CD14-positive monocyte (primary cell): Measurements from ENCODE around the gene MYL4. TPM values are rescaled to one million over a fixed set of nuclear protein-coding genes. Genes with fewer than 3 reads are reported as not detected.
"Not testable (repeated sequence)": the region's sequence is repeated elsewhere in the genome, so short reads cannot be mapped to it uniquely, and the experiment has no call there.

Source experiments
- DNase-seq, 3 donors: peaks; one replicate each; pipeline ENCODE4 v3.0.0-alpha.2; 2011 to 2022
- H2AFZ ChIP-seq: 2 replicates; pipeline ENCODE4 v1.6.0; 2012; ENCODE audit warnings: mild to moderate bottlenecking, low read depth, low read length, inconsistent platforms; ENCODE audit not compliant: insufficient read depth, poor library complexity, severe bottlenecking
- H3K27ac ChIP-seq, 2 donors: 1 replicate in 1 of 2; 2 replicates in 1 of 2; pipeline ENCODE4 v1.5.1; 2012 to 2013; ENCODE audit warnings: low read length in 2 of 2, control low read depth in 1 of 2, inconsistent platforms in 1 of 2, low read depth in 1 of 2, mild to moderate bottlenecking in 1 of 2
- H3K27me3 ChIP-seq, 2 donors: one replicate each; pipeline versions ENCODE4 v1.6.0 to v1.6.1; 2011 to 2013; ENCODE audit warnings: low read length in 2 of 2; ENCODE audit not compliant: control insufficient read depth in 2 of 2, insufficient read depth in 2 of 2
- H3K36me3 ChIP-seq, 2 donors: replicated peaks in 1 of 2; 1 replicate in 1 of 2; 2 replicates in 1 of 2; pipeline versions ENCODE4 v1.5.1 to v1.6.1; 2012 to 2013; ENCODE audit warnings: low read length in 2 of 2, control low read depth in 1 of 2, inconsistent platforms in 1 of 2, mild to moderate bottlenecking in 1 of 2; ENCODE audit not compliant: insufficient read depth in 2 of 2, control insufficient read depth in 1 of 2
- H3K4me1 ChIP-seq, 2 donors: 1 replicate in 1 of 2; 2 replicates in 1 of 2; pipeline versions ENCODE4 v1.5.1 to v1.6.1; 2012 to 2013; ENCODE audit warnings: low read length in 2 of 2, control low read depth in 1 of 2, inconsistent platforms in 1 of 2, mild to moderate bottlenecking in 1 of 2, moderate library complexity in 1 of 2; ENCODE audit not compliant: insufficient read depth in 2 of 2, control insufficient read depth in 1 of 2
- H3K4me2 ChIP-seq: replicated peaks from 2 replicates; pipeline ENCODE3; 2012; ENCODE audit warnings: low read length, moderate library complexity, mild to moderate bottlenecking; ENCODE audit not compliant: poor library complexity, severe bottlenecking; ENCODE audit errors: extremely low read depth
- H3K4me3 ChIP-seq, 3 experiments: fragments of 200-600 bp in 1 of 3; sonication (generic) in 1 of 3; replicated peaks in 1 of 3; 1 replicate in 2 of 3; 2 replicates in 1 of 3; pipeline ENCODE4 v1.5.1; 2011 to 2013; ENCODE audit warnings: low read length in 3 of 3, mild to moderate bottlenecking in 3 of 3, control low read depth in 2 of 3, low read depth in 2 of 3, inconsistent platforms in 1 of 3, moderate library complexity in 1 of 3
- H3K79me2 ChIP-seq: 2 replicates; pipeline ENCODE4 v1.6.0; 2012; ENCODE audit warnings: mild to moderate bottlenecking, control low read depth, inconsistent platforms, low read length, moderate library complexity; ENCODE audit not compliant: insufficient read depth
- H3K9ac ChIP-seq: 2 replicates; pipeline ENCODE4 v1.6.0; 2017; ENCODE audit warnings: low read length, mild to moderate bottlenecking; ENCODE audit not compliant: insufficient read depth, poor library complexity, severe bottlenecking
- H3K9me3 ChIP-seq, 2 donors: replicated peaks in 1 of 2; 1 replicate in 1 of 2; 2 replicates in 1 of 2; pipeline versions ENCODE4 v1.5.1 to v1.6.1; 2012 to 2013; ENCODE audit warnings: low read length in 2 of 2, control low read depth in 1 of 2; ENCODE audit not compliant: control insufficient read depth in 1 of 2, insufficient read depth in 1 of 2
- H4K20me1 ChIP-seq: 2 replicates; pipeline ENCODE4 v1.6.0; 2012; ENCODE audit warnings: mild to moderate bottlenecking, low read length, control low read depth, moderate library complexity; ENCODE audit not compliant: insufficient read depth
- H3K27ac Mint-ChIP-seq, 7 donors: one replicate each; pipeline ENCODE4 v1.8.0; 2020; ENCODE audit warnings: mild to moderate bottlenecking in 7 of 7, mixed read lengths in 7 of 7, moderate library complexity in 6 of 7, inconsistent platforms in 2 of 7
- H3K27me3 Mint-ChIP-seq, 3 donors: one replicate each; pipeline ENCODE4 v1.8.0; 2021 to 2022; ENCODE audit warnings: low read depth in 3 of 3, mild to moderate bottlenecking in 3 of 3, mixed read lengths in 3 of 3, moderate library complexity in 3 of 3, inconsistent platforms in 1 of 3
- H3K36me3 Mint-ChIP-seq, 2 donors: one replicate each; pipeline ENCODE4 v1.8.0; 2020; ENCODE audit warnings: mixed read lengths in 2 of 2, inconsistent platforms in 1 of 2, mild to moderate bottlenecking in 1 of 2
- H3K4me1 Mint-ChIP-seq: one replicate; pipeline ENCODE4 v1.8.0; 2020; ENCODE audit warnings: mild to moderate bottlenecking, mixed read lengths
- H3K4me3 Mint-ChIP-seq, 2 donors: one replicate each; pipeline ENCODE4 v1.8.0; 2020; ENCODE audit warnings: mild to moderate bottlenecking in 2 of 2, mixed read lengths in 2 of 2, moderate library complexity in 1 of 2
- H3K9me3 Mint-ChIP-seq, 7 donors: one replicate each; pipeline ENCODE4 v1.8.0; 2020 to 2022; ENCODE audit warnings: mixed read lengths in 7 of 7, mild to moderate bottlenecking in 6 of 7, moderate library complexity in 6 of 7, inconsistent platforms in 2 of 7
- WGBS: methylation state at CpG from one replicate; pipeline ENCODE4 v1.1.5; 2013; ENCODE audit warnings: missing lambda C conversion rate; ENCODE audit not compliant: insufficient coverage; 5-methylcytosine and 5-hydroxymethylcytosine counted together
- intact Hi-C, 2 donors: fragments of 100-400 bp; cut with micrococcal nuclease; formaldehyde crosslinking; loops; one replicate each; pipeline versions ENCODE4 v1.15.0 to v1.15.1; 2023
- polyA plus RNA-seq, 3 donors: library from polyadenylated mRNA; depleted of rRNA in 1 of 3; unstranded in 2 of 3; stranded (reverse) in 1 of 3; fragments of 300-500 nt in 2 of 3; fragments of >200 nt in 1 of 3; fragmentation: Illumina TruSeq in 2 of 3; gene quantifications; 1 replicate in 2 of 3; 2 replicates in 1 of 3; pipeline ENCODE4 v1.2.3, GENCODE V29; 2012 to 2021
- TF ChIP-seq, protein P1 (sequence below): fragments of 200-600 bp; IDR thresholded peaks from one replicate; pipeline ENCODE4 v1.8.0; 2022; ENCODE audit warnings: antibody characterized with exemption, mild to moderate bottlenecking

MYL4 gene
- polyA plus RNA-seq, 3 donors = 0.43 TPM; not detected in 2

DNA sequence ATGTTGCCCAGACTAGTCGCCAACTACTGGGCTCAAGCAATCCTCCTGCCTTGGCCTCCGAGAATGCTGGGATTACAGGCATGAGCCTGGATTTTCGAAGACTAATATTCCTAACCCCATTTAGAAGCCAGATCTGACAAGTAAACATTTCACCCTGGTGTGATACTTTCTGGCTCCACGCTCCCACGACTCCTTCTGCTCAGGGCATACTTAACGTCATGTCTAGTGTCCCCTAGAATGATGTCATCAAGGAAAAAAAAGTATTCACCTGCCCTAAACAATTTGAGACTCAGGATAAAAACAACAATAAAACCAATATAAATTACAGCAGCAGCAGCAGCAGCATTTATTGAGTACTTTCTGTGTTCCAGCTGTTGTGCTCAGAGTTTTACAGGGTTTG lies 57.6 kb downstream of the MYL4 start:
- peaks cover 0 to 3% (median 3%) of the 10 kb centered on the region in 3 donors for H3K27me3 Mint-ChIP-seq
- WGBS = 90% methylated on average over 6 of the region's 6 CpGs

DNA sequence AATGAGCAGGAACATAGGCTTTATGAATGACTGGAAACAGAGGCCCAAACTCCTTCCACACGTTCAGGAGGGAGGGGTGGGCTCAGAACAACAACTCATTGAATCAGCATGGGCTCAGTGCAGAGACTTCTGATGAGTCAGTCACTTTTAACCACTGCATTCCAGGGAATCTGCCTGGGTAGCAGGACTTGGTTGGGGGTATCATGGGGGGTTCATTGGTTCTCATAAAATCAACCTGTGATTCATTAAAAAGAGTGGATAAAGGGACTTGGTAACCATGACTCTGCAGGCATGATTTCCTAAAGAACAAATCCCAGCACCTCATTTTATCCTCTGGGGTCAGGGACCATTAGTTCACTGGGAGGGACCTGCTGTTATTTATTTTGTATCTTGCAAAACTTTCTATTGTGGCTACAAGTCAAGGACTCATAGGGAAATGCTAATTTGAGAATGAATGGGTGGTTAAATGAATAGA lies 58.2 kb downstream of the MYL4 start:
- Mint-ChIP-seq H3K36me3 (peaks cover 0 to 3% of the 10 kb centered on the region in 2 donors), H3K9me3 (peaks cover 10 to 19% (median 15%) of the 10 kb centered on the region in 7 donors), H3K4me3 (no peak overlapping the region), H3K27me3 (peaks cover 0 to 3% (median 3%) of the 10 kb centered on the region in 3 donors), H3K27ac (peak overlapping the region in 1 of 7 donors; percentile 31), H3K4me1 (peaks cover 12% of the 10 kb centered on the region)
- peaks cover 12 to 20% of the 10 kb centered on the region in 2 donors for H3K9me3 ChIP-seq
- H3K27me3 ChIP-seq = no peaks in the 10 kb centered on the region
- DNase-seq = no peak
- no peaks in the 10 kb centered on the region for H3K79me2 ChIP-seq
- no peak overlapping the region for H2AFZ ChIP-seq
- H3K4me3 ChIP-seq = no peak overlapping the region
- H3K4me1 ChIP-seq = no peaks in the 10 kb centered on the region
- TF ChIP-seq, protein P1, sequence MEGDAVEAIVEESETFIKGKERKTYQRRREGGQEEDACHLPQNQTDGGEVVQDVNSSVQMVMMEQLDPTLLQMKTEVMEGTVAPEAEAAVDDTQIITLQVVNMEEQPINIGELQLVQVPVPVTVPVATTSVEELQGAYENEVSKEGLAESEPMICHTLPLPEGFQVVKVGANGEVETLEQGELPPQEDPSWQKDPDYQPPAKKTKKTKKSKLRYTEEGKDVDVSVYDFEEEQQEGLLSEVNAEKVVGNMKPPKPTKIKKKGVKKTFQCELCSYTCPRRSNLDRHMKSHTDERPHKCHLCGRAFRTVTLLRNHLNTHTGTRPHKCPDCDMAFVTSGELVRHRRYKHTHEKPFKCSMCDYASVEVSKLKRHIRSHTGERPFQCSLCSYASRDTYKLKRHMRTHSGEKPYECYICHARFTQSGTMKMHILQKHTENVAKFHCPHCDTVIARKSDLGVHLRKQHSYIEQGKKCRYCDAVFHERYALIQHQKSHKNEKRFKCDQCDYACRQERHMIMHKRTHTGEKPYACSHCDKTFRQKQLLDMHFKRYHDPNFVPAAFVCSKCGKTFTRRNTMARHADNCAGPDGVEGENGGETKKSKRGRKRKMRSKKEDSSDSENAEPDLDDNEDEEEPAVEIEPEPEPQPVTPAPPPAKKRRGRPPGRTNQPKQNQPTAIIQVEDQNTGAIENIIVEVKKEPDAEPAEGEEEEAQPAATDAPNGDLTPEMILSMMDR = no peak
- intact Hi-C loops = no loop called here
- no peak overlapping the region for H3K4me2 ChIP-seq
- H4K20me1 ChIP-seq = no peaks in the 10 kb centered on the region
- H3K36me3 ChIP-seq = no peaks in the 10 kb centered on the region
- WGBS = 100% methylated on average over 1 of the region's 1 CpG
- H3K9ac ChIP-seq = no peak overlapping the region
- H3K27ac ChIP-seq = no peak overlapping the region

More for the DNA sequence above, 57.6 kb downstream of the MYL4 start:
- Histone ChIP-seq H3K79me2 (no peaks in the 10 kb centered on the region), H3K27me3 (no peaks in the 10 kb centered on the region), H2AFZ (no peak overlapping the region), H3K27ac (no peak overlapping the region), H4K20me1 (no peaks in the 10 kb centered on the region), H3K9ac (no peak overlapping the region), H3K36me3 (no peaks in the 10 kb centered on the region), H3K4me2 (no peak overlapping the region), H3K4me1 (no peaks in the 10 kb centered on the region), H3K4me3 (no peak overlapping the region), H3K9me3 (peaks cover 12 to 20% of the 10 kb centered on the region in 2 donors)
- no peak overlapping the region for H3K27ac Mint-ChIP-seq
- DNase-seq = no peak
- TF ChIP-seq, protein P1 = no peak
- no peak overlapping the region for H3K4me3 Mint-ChIP-seq
- H3K36me3 Mint-ChIP-seq = peaks cover 0 to 3% of the 10 kb centered on the region in 2 donors
- intact Hi-C loops = no loop called here
- peaks cover 10 to 19% (median 13%) of the 10 kb centered on the region in 7 donors for H3K9me3 Mint-ChIP-seq
- peaks cover 12% of the 10 kb centered on the region for H3K4me1 Mint-ChIP-seq

DNA sequence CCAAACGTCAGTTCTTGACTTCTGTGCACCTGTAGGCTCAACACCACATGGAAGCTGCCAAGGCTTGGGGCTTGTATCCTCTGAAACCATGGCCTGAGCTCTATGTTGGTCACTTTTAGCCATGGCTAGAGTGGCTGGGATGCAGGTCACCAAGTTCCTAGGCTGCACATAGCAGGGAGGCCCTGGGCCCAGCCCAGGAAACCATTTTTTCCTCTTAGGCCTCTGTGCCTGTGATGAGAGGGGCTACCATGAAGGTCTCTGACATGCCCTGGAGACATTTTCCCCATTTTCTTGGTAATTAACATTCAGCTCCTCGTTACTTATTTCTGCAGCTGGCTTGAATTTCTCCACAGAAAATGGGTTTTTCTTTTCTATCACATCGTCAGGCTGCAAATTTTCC lies 59.8 kb downstream of the MYL4 start:
- H3K9ac ChIP-seq, H3K4me3 ChIP-seq, H3K4me2 ChIP-seq, H3K27me3 Mint-ChIP-seq, DNase-seq, H3K36me3 Mint-ChIP-seq, H3K79me2 ChIP-seq, H3K27me3 ChIP-seq, H3K4me3 Mint-ChIP-seq, H3K4me1 ChIP-seq, H3K36me3 ChIP-seq, H2AFZ ChIP-seq, intact Hi-C loops, H3K27ac ChIP-seq, H4K20me1 ChIP-seq: not testable (repeated sequence)
- 87% methylated on average over 3 of the region's 3 CpGs for WGBS
- peak overlapping the region in 1 of 7 donors; percentile 23 for H3K27ac Mint-ChIP-seq
- H3K9me3 Mint-ChIP-seq = peaks cover 10 to 19% (median 15%) of the 10 kb centered on the region in 7 donors
- H3K9me3 ChIP-seq = peaks cover 12 to 20% of the 10 kb centered on the region in 2 donors
- peaks cover 12% of the 10 kb centered on the region for H3K4me1 Mint-ChIP-seq
